Hepatocyte (in vitro differentiated cells): ENCODE data around the gene TNS3. TPM values are rescaled to one million over a fixed set of nuclear protein-coding genes. Genes with fewer than 3 reads are reported as not detected.

Experiments
- DNase-seq: peaks from one replicate; pipeline ENCODE4 v3.0.0-alpha.2; 2016; ENCODE audit warnings: low spot score
- H2AFZ ChIP-seq: fragments of 200-600 bp; sonication (generic); 2 replicates; pipeline ENCODE4 v1.6.0; 2016; ENCODE audit warnings: antibody characterized with exemption, mild to moderate bottlenecking
- H3K27ac ChIP-seq: fragments of 200-600 bp; sonication (generic); 2 replicates; pipeline ENCODE4 v1.5.1; 2016; ENCODE audit warnings: mild to moderate bottlenecking
- H3K27me3 ChIP-seq: fragments of 200-600 bp; sonication (generic); 2 replicates; pipeline ENCODE4 v1.6.1; 2016
- H3K36me3 ChIP-seq: fragments of 200-600 bp; sonication (generic); replicated peaks from 2 replicates; pipeline ENCODE4 v1.5.1; 2016; ENCODE audit warnings: low read depth; ENCODE audit not compliant: insufficient read depth
- H3K4me1 ChIP-seq: fragments of 200-600 bp; sonication (generic); 2 replicates; pipeline ENCODE4 v1.5.1; 2016; ENCODE audit warnings: mild to moderate bottlenecking, moderate library complexity; ENCODE audit not compliant: insufficient read depth
- H3K4me2 ChIP-seq: fragments of 200-600 bp; sonication (generic); 2 replicates; pipeline ENCODE4 v1.6.0; 2016
- H3K4me3 ChIP-seq: fragments of 200-600 bp; sonication (generic); 2 replicates; pipeline ENCODE4 v1.5.1; 2016; ENCODE audit warnings: mild to moderate bottlenecking
- H3K79me2 ChIP-seq: fragments of 200-600 bp; sonication (generic); 2 replicates; pipeline ENCODE4 v1.6.0; 2017; ENCODE audit warnings: mild to moderate bottlenecking
- H3K9me2 ChIP-seq: fragments of 200-600 bp; sonication (generic); replicated peaks from 2 replicates; pipeline ENCODE4 v1.6.0; 2017; ENCODE audit warnings: mild to moderate bottlenecking; ENCODE audit not compliant: insufficient read depth
- H3K9me3 ChIP-seq: fragments of 200-600 bp; sonication (generic); 2 replicates; pipeline ENCODE4 v1.5.1; 2016; ENCODE audit warnings: low read depth, mild to moderate bottlenecking
- H4K20me1 ChIP-seq: fragments of 200-600 bp; sonication (generic); 2 replicates; pipeline ENCODE4 v1.6.0; 2016; ENCODE audit warnings: mild to moderate bottlenecking; ENCODE audit not compliant: insufficient read depth, poor library complexity, severe bottlenecking
- CTCF ChIP-seq: fragments of 200-600 bp; sonication (generic); IDR thresholded peaks from 2 replicates; pipeline ENCODE4 v1.5.1; 2016; ENCODE audit warnings: antibody characterized with exemption, mild to moderate bottlenecking; ENCODE audit not compliant: poor library complexity
- EZH2 ChIP-seq: fragments of 200-600 bp; sonication (generic); IDR thresholded peaks from 2 replicates; pipeline ENCODE4 v1.6.1; 2016; ENCODE audit warnings: antibody characterized with exemption, mild to moderate bottlenecking, borderline replicate concordance
- EZH2phosphoT487 ChIP-seq: fragments of 200-600 bp; sonication (generic); IDR thresholded peaks from one replicate; pipeline ENCODE4 v1.6.1; 2018; ENCODE audit warnings: antibody characterized with exemption, mild to moderate bottlenecking, low read depth, moderate library complexity; ENCODE audit not compliant: unreplicated experiment, severe bottlenecking
- WGBS: methylation state at CpG from one replicate; pipeline ENCODE4 v1.1.6; 2016; ENCODE audit warnings: low lambda C conversion rate; ENCODE audit errors: missing lambda C conversion rate; 5-methylcytosine and 5-hydroxymethylcytosine counted together
- polyA plus RNA-seq: library from polyadenylated mRNA; unstranded; fragments of >200 nt; fragmentation: Nextera tagmentation; extraction: Ambion mirVana; gene quantifications from 2 replicates; pipeline ENCODE4 v1.2.1, GENCODE V29; 2016
- total RNA-seq: library from RNA; depleted of rRNA; stranded (reverse); fragments of >200 nt; gene quantifications from 2 replicates; pipeline ENCODE4 v1.2.3, GENCODE V29; 2014

The TNS3 gene
- total and polyA plus RNA-seq, 2 experiments from 2014 or later: 30.0 to 73.3 TPM

GRCh38 chr7:47383696-47384445, 198.0 kb downstream of the TNS3 start:
- Histone ChIP-seq H3K27ac (no peak overlapping the region), H2AFZ (no peak overlapping the region), H3K4me2 (no peak overlapping the region), H3K79me2 (peaks cover 46% of the 10 kb centered on the region), H3K9me3 (no peaks in the 10 kb centered on the region), H3K4me1 (peaks cover 64% of the 10 kb centered on the region), H3K27me3 (no peaks in the 10 kb centered on the region), H3K9me2 (no peaks in the 10 kb centered on the region), H3K36me3 (no peaks in the 10 kb centered on the region), H4K20me1 (peaks cover 31% of the 10 kb centered on the region), H3K4me3 (no peak overlapping the region)
- no peak for TF ChIP-seq EZH2phosphoT487
- no peak for TF ChIP-seq CTCF
- TF ChIP-seq EZH2: no peak
- 89% methylated on average over 10 of the region's 10 CpGs for WGBS
- no peak for DNase-seq

- TF ChIP-seq EZH2 (no peak), EZH2phosphoT487 (no peak), CTCF (no peak)
- WGBS: 81% methylated on average over 8 of the region's 8 CpGs
- Histone ChIP-seq H3K27me3 (no peaks in the 10 kb centered on the region), H3K79me2 (peaks cover 48% of the 10 kb centered on the region), H3K4me3 (no peak overlapping the region), H2AFZ (no peak overlapping the region), H3K4me2 (no peak overlapping the region), H3K27ac (no peak overlapping the region), H4K20me1 (peaks cover 31% of the 10 kb centered on the region), H3K36me3 (no peaks in the 10 kb centered on the region), H3K9me3 (no peaks in the 10 kb centered on the region), H3K4me1 (peaks cover 59% of the 10 kb centered on the region), H3K9me2 (no peaks in the 10 kb centered on the region)
- DNase-seq: no peak
These were observed 198.8 kb downstream of the TNS3 start for GRCh38 chr7:47383072-47383471.

GRCh38 chr7:47382200-47382599, 199.7 kb downstream of the TNS3 start:
- no peaks in the 10 kb centered on the region for H3K9me3 ChIP-seq
- H3K4me3 ChIP-seq: no peak overlapping the region
- no peaks in the 10 kb centered on the region for H3K9me2 ChIP-seq
- H3K79me2 ChIP-seq: peaks cover 46% of the 10 kb centered on the region
- H3K27ac ChIP-seq: peak overlapping the region; percentile 93
- WGBS: 47% methylated on average over 5 of the region's 5 CpGs
- no peak overlapping the region for H3K4me2 ChIP-seq
- H3K27me3 ChIP-seq: no peaks in the 10 kb centered on the region
- TF ChIP-seq EZH2 (no peak), CTCF (no peak), EZH2phosphoT487 (no peak)
- H2AFZ ChIP-seq: no peak overlapping the region
- no peak for DNase-seq
- no peaks in the 10 kb centered on the region for H3K36me3 ChIP-seq
- H3K4me1 ChIP-seq: peaks cover 59% of the 10 kb centered on the region
- H4K20me1 ChIP-seq: peaks cover 28% of the 10 kb centered on the region
